HG02642 (cell line): ENCODE measurements around the gene SPEF2.
"Not testable (repeated sequence)": the region's sequence is repeated elsewhere in the genome, so short reads cannot be mapped to it uniquely, and the experiment has no call there.

Experiments used
- ATAC-seq: cut with Tn5 transposase; IDR thresholded peaks from one replicate; pipeline ENCODE4 v1.9.1; 2021; ENCODE audit warnings: mild to moderate bottlenecking; ENCODE audit not compliant: unreplicated experiment, poor library complexity

The SPEF2 gene

DNA sequence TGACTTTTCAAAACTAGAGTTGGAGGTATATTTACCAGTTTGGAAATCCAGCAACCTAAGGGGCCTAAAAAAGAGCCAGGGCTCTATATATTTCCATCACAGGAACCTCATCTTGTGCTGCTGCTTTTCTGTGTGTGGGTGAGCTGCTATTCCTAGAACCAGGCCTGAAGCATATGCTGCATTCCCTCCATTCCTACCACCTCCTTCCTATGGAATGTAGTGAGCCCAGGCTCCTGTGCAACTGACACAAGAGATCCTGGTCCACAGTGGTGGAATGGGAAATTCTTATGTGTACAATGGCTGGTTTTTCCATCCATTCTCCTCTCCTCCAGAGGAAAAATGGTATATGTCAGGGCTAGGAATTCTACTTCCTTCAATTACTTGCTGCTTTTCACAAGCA lies 39.1 kb downstream of the SPEF2 start:
- no peak for ATAC-seq

GRCh38 chr5:35657877-35658276 lies 40.2 kb downstream of the SPEF2 start:
- no peak for ATAC-seq

GRCh38 chr5:35659556-35659955 lies 41.9 kb downstream of the SPEF2 start:
- no peak for ATAC-seq

DNA sequence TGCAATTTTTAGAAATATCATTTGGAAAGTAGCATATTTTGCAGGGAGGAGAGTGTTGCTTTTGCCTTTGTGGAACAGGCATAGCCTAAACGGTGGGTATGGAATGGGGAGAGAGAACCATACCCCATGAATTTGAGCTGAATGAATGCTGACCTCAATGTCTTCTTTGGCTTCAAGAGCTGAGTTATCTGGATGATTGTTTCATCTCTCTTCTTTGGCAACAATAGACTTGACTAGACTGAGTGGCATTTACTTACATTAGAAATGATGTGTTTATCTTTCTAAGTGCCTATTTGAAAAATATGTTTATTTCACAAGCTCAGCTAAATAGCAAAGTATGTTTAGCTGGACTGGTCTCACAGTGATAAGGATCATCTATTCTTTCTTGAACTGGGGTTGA lies 42.8 kb downstream of the SPEF2 start:
- no peak for ATAC-seq

DNA sequence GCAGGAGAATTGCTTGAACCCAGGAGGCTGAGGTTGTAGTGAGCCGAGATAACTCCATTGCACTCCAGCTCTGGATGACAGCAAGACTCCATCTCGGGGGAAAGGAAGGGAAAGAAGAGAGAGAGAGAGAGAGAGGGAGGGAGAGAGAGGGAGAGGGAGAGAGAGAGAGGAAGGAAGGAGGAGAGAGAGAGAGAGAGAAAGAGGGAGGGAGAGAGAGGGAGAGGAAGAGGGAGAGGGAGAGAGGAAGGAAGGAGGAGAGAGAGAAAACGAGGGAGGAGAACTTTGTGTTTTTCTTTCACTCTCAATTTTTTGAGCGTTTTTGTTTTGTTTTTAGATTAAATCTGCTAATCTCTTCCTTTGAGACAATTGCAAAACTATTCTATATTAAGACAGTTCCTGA lies 46.9 kb downstream of the SPEF2 start:
- ATAC-seq: no peak

GRCh38 chr5:35665096-35665495 lies 47.4 kb downstream of the SPEF2 start:
- no peak for ATAC-seq

GRCh38 chr5:35668319-35668718 lies 50.7 kb downstream of the SPEF2 start:
- ATAC-seq: no peak

GRCh38 chr5:35668794-35669193 lies 51.1 kb downstream of the SPEF2 start:
- ATAC-seq: no peak

GRCh38 chr5:35671541-35672295 lies 54.1 kb downstream of the SPEF2 start:
- ATAC-seq: no peak

- ATAC-seq: not testable (repeated sequence)
Measured at GRCh38 chr5:35672296-35672655, 54.6 kb downstream of the SPEF2 start.

GRCh38 chr5:35672995-35673394 lies 55.3 kb downstream of the SPEF2 start:
- ATAC-seq: no peak

DNA sequence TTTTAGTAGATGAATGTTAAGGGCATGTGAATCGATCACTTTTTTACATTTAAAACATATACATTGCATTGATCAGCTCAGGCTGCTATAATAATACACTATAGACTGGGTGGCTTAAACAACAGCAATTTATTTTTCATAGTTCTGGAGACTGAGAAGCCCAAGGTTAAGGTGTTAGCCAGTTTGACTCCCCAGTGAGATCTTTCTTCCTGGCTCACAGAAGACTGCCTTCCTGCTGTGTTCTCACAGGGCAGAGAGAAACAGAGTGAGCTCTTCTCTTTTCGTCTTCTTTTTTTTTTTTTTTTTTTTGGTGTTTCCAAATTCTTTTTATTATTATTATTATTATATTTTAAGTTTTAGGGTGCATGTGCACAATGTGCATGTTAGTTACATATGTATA lies 56.4 kb downstream of the SPEF2 start:
- no peak for ATAC-seq

GRCh38 chr5:35675392-35675791 lies 57.7 kb downstream of the SPEF2 start:
- no peak for ATAC-seq

- ATAC-seq: no peak
Measured at GRCh38 chr5:35677878-35678277, 60.2 kb downstream of the SPEF2 start.

DNA sequence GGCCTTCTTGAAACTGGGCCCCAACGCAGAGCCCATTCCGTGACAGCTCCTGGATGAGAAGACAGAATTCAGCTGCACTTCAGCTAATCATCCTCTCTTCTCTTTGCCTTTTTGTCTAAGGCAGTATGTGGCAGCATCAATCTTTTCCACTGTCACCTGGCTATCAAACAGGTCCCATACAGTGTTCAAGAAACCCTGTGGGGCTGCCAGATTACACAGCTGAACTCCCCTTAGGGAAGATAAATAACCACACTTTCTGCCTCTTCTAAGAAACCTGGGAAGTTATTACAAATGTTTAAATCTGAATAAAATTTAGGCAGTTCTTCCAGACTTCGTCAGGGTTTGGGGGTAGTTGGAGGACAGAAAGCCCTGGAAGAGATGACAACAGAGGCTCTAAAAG lies 61.0 kb downstream of the SPEF2 start:
- no peak for ATAC-seq

DNA sequence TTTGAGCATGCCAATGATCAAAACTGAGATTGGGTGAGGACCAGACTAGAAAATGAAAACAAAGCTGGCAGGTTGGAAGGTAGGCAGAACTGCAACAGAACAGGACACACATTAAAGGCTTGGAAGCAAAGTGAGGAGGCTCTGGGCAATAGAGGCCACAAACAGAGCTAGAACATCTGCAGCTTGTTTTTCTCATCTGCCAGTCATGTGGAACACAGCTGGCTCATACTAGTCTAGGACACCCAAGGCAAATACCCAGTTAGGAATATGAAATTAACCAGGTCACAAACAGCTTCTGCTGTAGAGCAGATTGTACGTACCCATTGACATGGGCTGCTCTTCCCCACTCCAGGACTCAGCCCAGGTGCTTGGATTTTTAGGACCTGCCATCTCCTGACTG lies 61.7 kb downstream of the SPEF2 start:
- no peak for ATAC-seq

DNA sequence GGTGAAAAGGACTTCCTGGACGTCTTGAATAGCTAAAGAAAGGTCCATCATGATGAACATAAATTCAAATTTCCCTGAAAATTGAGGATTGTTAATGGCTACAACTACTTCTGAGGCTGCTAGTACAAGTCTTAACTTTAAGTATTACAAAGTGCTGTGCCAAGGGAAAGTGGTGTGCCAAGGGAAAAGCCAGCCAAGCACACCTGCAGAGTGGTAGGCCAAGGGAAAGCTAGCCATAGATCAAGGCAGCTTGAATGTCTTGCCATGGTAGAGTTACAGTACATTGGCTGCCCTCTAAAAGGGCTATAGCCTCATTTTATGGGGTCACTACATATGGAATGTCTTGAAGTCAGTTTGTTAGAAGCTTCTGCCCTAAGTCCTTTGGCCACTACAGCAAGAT lies 64.2 kb downstream of the SPEF2 start:
- no peak for ATAC-seq

- no peak for ATAC-seq
Measured at GRCh38 chr5:35683466-35683865, 65.8 kb downstream of the SPEF2 start.

GRCh38 chr5:35685161-35685560 lies 67.5 kb downstream of the SPEF2 start:
- no peak for ATAC-seq

GRCh38 chr5:35687961-35688360 lies 70.3 kb downstream of the SPEF2 start:
- no peak for ATAC-seq

- no peak for ATAC-seq
Measured at GRCh38 chr5:35694481-35694880, 76.8 kb downstream of the SPEF2 start.

DNA sequence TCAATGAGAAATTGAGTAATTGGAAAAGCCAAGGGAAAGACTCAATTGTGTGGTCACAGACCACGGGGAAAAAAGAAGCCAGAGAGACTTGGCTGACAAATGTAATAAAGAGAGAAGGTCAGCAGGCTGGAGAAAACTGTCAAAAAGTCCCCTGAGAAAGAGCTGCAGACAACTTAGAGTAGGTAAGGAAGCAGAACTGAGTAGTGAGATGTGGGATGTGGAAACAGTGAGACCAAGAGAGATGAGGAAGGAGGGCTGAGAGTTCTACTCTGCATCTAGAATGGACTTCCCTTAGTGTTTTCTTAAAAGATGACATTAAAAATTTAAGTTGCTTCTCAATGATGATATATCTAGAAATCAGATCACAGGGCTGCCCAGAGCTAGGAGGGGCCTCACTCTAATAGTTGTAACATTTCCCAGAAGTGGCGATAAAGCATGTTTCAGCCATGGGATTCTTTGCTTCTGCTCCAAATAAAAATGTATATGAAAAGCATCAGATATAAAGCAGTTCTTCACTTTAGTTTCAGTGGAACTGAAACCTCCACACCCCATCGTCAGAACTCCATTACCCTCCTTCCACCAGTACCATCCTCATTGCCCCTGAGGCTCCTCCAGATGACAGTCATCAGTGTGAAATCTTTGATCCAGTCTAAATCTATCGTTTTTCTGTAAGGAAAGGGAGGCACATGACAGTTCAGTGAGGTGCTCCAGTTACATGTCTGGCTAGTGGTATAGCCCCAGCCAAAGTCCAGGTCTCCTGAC lies 80.6 kb downstream of the SPEF2 start:
- ATAC-seq: no peak
